H1 (cell line): ENCODE measurements around the gene HLA-A.

Source experiments
- CTCF ChIP-seq, 3 experiments: IDR thresholded peaks; 1 replicate in 2 of 3; 2 replicates in 1 of 3; pipeline versions ENCODE4 v1.5.1 to v1.6.1; 2011; ENCODE audit warnings: low read length in 3 of 3, mild to moderate bottlenecking in 3 of 3, inconsistent platforms in 2 of 3, low read depth in 1 of 3, moderate library complexity in 1 of 3; ENCODE audit not compliant: insufficient read depth in 1 of 3; ENCODE audit errors: control extremely low read depth in 1 of 3
- RNF2 ChIP-seq: fragments of 200-900, 300-1000 bp; sonication (generic); IDR thresholded peaks from 2 replicates; pipeline ENCODE4 v1.7.1; 2016; ENCODE audit warnings: borderline replicate concordance, low read depth, mild to moderate bottlenecking, antibody characterized with exemption, low read length; ENCODE audit not compliant: poor library complexity, severe bottlenecking; ENCODE audit errors: missing control alignments
- TBP ChIP-seq: IDR thresholded peaks from 2 replicates; pipeline ENCODE4 v1.6.1; 2011; ENCODE audit warnings: low read depth, low read length, improper control_type of control experiment

- TF ChIP-seq CTCF (IDR thresholded peaks at IDR 0.05; ENCODE audit: control extremely low read depth in 1 of 3, insufficient read depth in 1 of 3, low read depth in 1 of 3, low read length in 3 of 3) (no peak), RNF2 (no peak), TBP (no peak)
These were observed 50.5 kb downstream of the HLA-A start for GRCh38 chr6:29992807-29993206.
